Activated naive CD4-positive, alpha-beta T cell treated with anti-CD3 and anti-CD28 coated beads for 36 hours (primary cell): ENCODE results near the gene ZNF275. TPM values are rescaled to one million over a fixed set of nuclear protein-coding genes. Genes with fewer than 3 reads are reported as not detected.

Source experiments
- CTCF ChIA-PET: fragments of 350-600 bp; sonication (Branson Sonifier 250); formaldehyde crosslinking; loops from one replicate; lab custom pipeline; 2021; ENCODE audit warnings: antibody characterized with exemption; lab: Charles Lee
- DNase-seq: peaks from one replicate; pipeline ENCODE4 v3.0.0-alpha.2; 2020
- H3K27ac Mint-ChIP-seq: one replicate; pipeline ENCODE4 v1.8.0; 2021; ENCODE audit warnings: mild to moderate bottlenecking, mixed read lengths
- H3K27me3 Mint-ChIP-seq: one replicate; pipeline ENCODE4 v1.8.0; 2021; ENCODE audit warnings: low read depth, mixed read lengths
- H3K36me3 Mint-ChIP-seq: one replicate; pipeline ENCODE4 v1.8.0; 2021; ENCODE audit warnings: low read depth, mixed read lengths
- H3K4me1 Mint-ChIP-seq: one replicate; pipeline ENCODE4 v1.8.0; 2021; ENCODE audit warnings: low read depth, mixed read lengths
- H3K4me3 Mint-ChIP-seq: one replicate; pipeline ENCODE4 v1.8.0; 2021; ENCODE audit warnings: mild to moderate bottlenecking, moderate library complexity, mixed read lengths
- H3K9me3 Mint-ChIP-seq: one replicate; pipeline ENCODE4 v1.8.0; 2021; ENCODE audit warnings: mixed read lengths
- intact Hi-C: fragments of 100-400 bp; cut with micrococcal nuclease; formaldehyde crosslinking; loops from one replicate; pipeline ENCODE4 v1.15.1; 2023
- total RNA-seq, 2 experiments: library from RNA; stranded (reverse); gene quantifications; one replicate each; pipeline ENCODE4 v1.2.3, GENCODE V29; 2021

Gene ZNF275
- total RNA-seq, 2 experiments from 2014 or later: 10.8 to 11.5 TPM

- Mint-ChIP-seq H3K27ac (no peak within 1 kb of the TSS), H3K9me3 (no peaks in the 10 kb centered on the region), H3K4me1 (peaks cover 9% of the 10 kb centered on the region), H3K36me3 (no peaks in the 10 kb centered on the region), H3K4me3 (no peak within 1 kb of the TSS), H3K27me3 (no peaks in the 10 kb centered on the region)
- intact Hi-C loops: no loop called here
- CTCF ChIA-PET: no interaction called here
- no peak for DNase-seq
Observed at GRCh38 chrX:153321381-153322124, 12.4 kb upstream of the ZNF275 start, which contains the start of gene PNMA6F. TSS of gene PNMA6F (minus strand) at chrX:153321767. CDS start at chrX:153320674, 1,093 bp downstream.

- intact Hi-C loops: no loop called here
- H3K36me3 Mint-ChIP-seq: no peaks in the 10 kb centered on the region
- CTCF ChIA-PET: no interaction called here
- no peaks in the 10 kb centered on the region for H3K9me3 Mint-ChIP-seq
- H3K27ac Mint-ChIP-seq: no peak overlapping the region
- H3K4me3 Mint-ChIP-seq: no peak overlapping the region
- no peaks in the 10 kb centered on the region for H3K27me3 Mint-ChIP-seq
- peaks cover 9% of the 10 kb centered on the region for H3K4me1 Mint-ChIP-seq
- no peak for DNase-seq
Observed at GRCh38 chrX:153327561-153327960, 6.4 kb upstream of the ZNF275 start.

GRCh38 chrX:153333266-153333665 is 687 bp upstream of the ZNF275 start:
- no peaks in the 10 kb centered on the region for H3K9me3 Mint-ChIP-seq
- no peak for DNase-seq
- CTCF ChIA-PET: no interaction called here
- H3K27ac Mint-ChIP-seq: no peak overlapping the region
- no peaks in the 10 kb centered on the region for H3K27me3 Mint-ChIP-seq
- peaks cover 9% of the 10 kb centered on the region for H3K36me3 Mint-ChIP-seq
- H3K4me1 Mint-ChIP-seq: peaks cover 34% of the 10 kb centered on the region
- H3K4me3 Mint-ChIP-seq: peak overlapping the region; percentile 82
- intact Hi-C loops: loop anchor here (5.0 to 10.0 kb wide), 4 partner anchors 79 to 762 kb away; partner anchors contain the start of genes CETN2, MECP2, NSDHL and ZFP92

GRCh38 chrX:153334654-153335295 is 822 bp downstream of the ZNF275 start:
- CTCF ChIA-PET: no interaction called here
- H3K4me3 Mint-ChIP-seq: peak overlapping the region; percentile 85
- H3K27ac Mint-ChIP-seq: peak overlapping the region; percentile 80
- no peak for DNase-seq
- H3K4me1 Mint-ChIP-seq: peaks cover 47% of the 10 kb centered on the region
- no peaks in the 10 kb centered on the region for H3K27me3 Mint-ChIP-seq
- intact Hi-C loops: loop anchor here (5.0 to 10.0 kb wide), 5 partner anchors 78 to 760 kb away; partner anchors contain the start of genes CCNQ, CETN2, MECP2 and NSDHL
- H3K9me3 Mint-ChIP-seq: no peaks in the 10 kb centered on the region
- H3K36me3 Mint-ChIP-seq: peaks cover 21% of the 10 kb centered on the region

- intact Hi-C loops: loop anchor here (2.0 to 10.0 kb wide), 5 partner anchors 34 to 758 kb away; partner anchors contain the start of genes CCNQ, CETN2, MECP2 and NSDHL
- peak overlapping the region; percentile 85 for H3K4me3 Mint-ChIP-seq
- CTCF ChIA-PET: no interaction called here
- H3K27ac Mint-ChIP-seq: peak overlapping the region; percentile 80
- no peaks in the 10 kb centered on the region for H3K27me3 Mint-ChIP-seq
- peaks cover 3% of the 10 kb centered on the region for H3K9me3 Mint-ChIP-seq
- peaks cover 34% of the 10 kb centered on the region for H3K36me3 Mint-ChIP-seq
- peaks cover 58% of the 10 kb centered on the region for H3K4me1 Mint-ChIP-seq
- peak; percentile 16 for DNase-seq
Observed at GRCh38 chrX:153336121-153336894, 2.4 kb downstream of the ZNF275 start.

- CTCF ChIA-PET: no interaction called here
- H3K27me3 Mint-ChIP-seq: no peaks in the 10 kb centered on the region
- no peak for DNase-seq
- peaks cover 3% of the 10 kb centered on the region for H3K9me3 Mint-ChIP-seq
- peaks cover 41% of the 10 kb centered on the region for H3K36me3 Mint-ChIP-seq
- intact Hi-C loops: loop anchor here (2.0 to 10.0 kb wide), 5 partner anchors 34 to 758 kb away; partner anchors contain the start of genes CCNQ, CETN2, MECP2 and NSDHL
- peak overlapping the region; percentile 80 for H3K27ac Mint-ChIP-seq
- H3K4me3 Mint-ChIP-seq: peak overlapping the region; percentile 24
- peaks cover 65% of the 10 kb centered on the region for H3K4me1 Mint-ChIP-seq
Observed at GRCh38 chrX:153336988-153337387, 3.0 kb downstream of the ZNF275 start.

GRCh38 chrX:153338836-153339235 is 4.9 kb downstream of the ZNF275 start:
- intact Hi-C loops: loop anchor here (5.0 to 10.0 kb wide), 4 partner anchors 258 to 756 kb away; partner anchors contain the start of genes CCNQ, CETN2, MECP2 and NSDHL
- H3K36me3 Mint-ChIP-seq: peaks cover 49% of the 10 kb centered on the region
- H3K27ac Mint-ChIP-seq: peak overlapping the region; percentile 80
- no peaks in the 10 kb centered on the region for H3K27me3 Mint-ChIP-seq
- CTCF ChIA-PET: no interaction called here
- peak overlapping the region; percentile 21 for H3K4me3 Mint-ChIP-seq
- peaks cover 81% of the 10 kb centered on the region for H3K4me1 Mint-ChIP-seq
- peaks cover 3% of the 10 kb centered on the region for H3K9me3 Mint-ChIP-seq
- peak; percentile 21 for DNase-seq

GRCh38 chrX:153339662-153340061 is 5.7 kb downstream of the ZNF275 start:
- Mint-ChIP-seq H3K4me1 (peaks cover 86% of the 10 kb centered on the region), H3K36me3 (peaks cover 55% of the 10 kb centered on the region)

GRCh38 chrX:153340111-153340510 is 6.2 kb downstream of the ZNF275 start:
- Mint-ChIP-seq H3K36me3 (peaks cover 58% of the 10 kb centered on the region), H3K27me3 (no peaks in the 10 kb centered on the region), H3K4me1 (peaks cover 86% of the 10 kb centered on the region), H3K4me3 (no peak overlapping the region), H3K9me3 (peaks cover 3% of the 10 kb centered on the region), H3K27ac (no peak overlapping the region)
- intact Hi-C loops: no loop called here
- CTCF ChIA-PET: no interaction called here
- no peak for DNase-seq

More at GRCh38 chrX:153339662-153340061, 5.7 kb downstream of the ZNF275 start:
- no peaks in the 10 kb centered on the region for H3K27me3 Mint-ChIP-seq
- H3K9me3 Mint-ChIP-seq: peaks cover 3% of the 10 kb centered on the region
- H3K4me3 Mint-ChIP-seq: no peak overlapping the region
- CTCF ChIA-PET: no interaction called here
- DNase-seq: no peak
- intact Hi-C loops: loop anchor here (5.0 to 10.0 kb wide), 4 partner anchors 258 to 755 kb away; partner anchors contain the start of genes CCNQ, CETN2, MECP2 and NSDHL
- H3K27ac Mint-ChIP-seq: no peak overlapping the region

- Mint-ChIP-seq H3K27me3 (no peaks in the 10 kb centered on the region), H3K27ac (peak overlapping the region; percentile 86), H3K9me3 (peaks cover 3% of the 10 kb centered on the region), H3K36me3 (peaks cover 58% of the 10 kb centered on the region), H3K4me1 (peaks cover 59% of the 10 kb centered on the region), H3K4me3 (no peak overlapping the region)
- CTCF ChIA-PET: no interaction called here
- DNase-seq: peak; percentile 20
- intact Hi-C loops: no loop called here
Observed at GRCh38 chrX:153342762-153343558, 9.0 kb downstream of the ZNF275 start.

- Mint-ChIP-seq H3K9me3 (peaks cover 3% of the 10 kb centered on the region), H3K4me1 (peaks cover 52% of the 10 kb centered on the region), H3K27ac (peak overlapping the region; percentile 86), H3K36me3 (peaks cover 54% of the 10 kb centered on the region), H3K4me3 (no peak overlapping the region), H3K27me3 (no peaks in the 10 kb centered on the region)
- intact Hi-C loops: no loop called here
- CTCF ChIA-PET: no interaction called here
- no peak for DNase-seq
Observed at GRCh38 chrX:153343674-153344073, 9.7 kb downstream of the ZNF275 start.
